HG03457 (cell line): ENCODE data around the gene MYRFL.

Experiments used
- ATAC-seq: cut with Tn5 transposase; IDR thresholded peaks from one replicate; pipeline ENCODE4 v1.9.1; 2021; ENCODE audit warnings: moderate number of reproducible peaks; ENCODE audit not compliant: unreplicated experiment

The MYRFL gene

GRCh38 chr12:69929125-69929524 is 104.1 kb downstream of the MYRFL start:
- ATAC-seq = no peak

GRCh38 chr12:69929531-69929930 is 104.5 kb downstream of the MYRFL start:
- no peak for ATAC-seq

GRCh38 chr12:69931569-69931968 is 106.5 kb downstream of the MYRFL start:
- ATAC-seq = no peak

- no peak for ATAC-seq
These were observed 107.1 kb downstream of the MYRFL start for GRCh38 chr12:69932154-69932553.

GRCh38 chr12:69932676-69933552 is 107.9 kb downstream of the MYRFL start:
- ATAC-seq = no peak

- no peak for ATAC-seq
These were observed 109.0 kb downstream of the MYRFL start for GRCh38 chr12:69934011-69934410.

- no peak for ATAC-seq
These were observed 110.6 kb downstream of the MYRFL start for GRCh38 chr12:69935651-69936100.

GRCh38 chr12:69936214-69936731 is 111.2 kb downstream of the MYRFL start:
- no peak for ATAC-seq

GRCh38 chr12:69936766-69937165 is 111.7 kb downstream of the MYRFL start:
- no peak for ATAC-seq

GRCh38 chr12:69947123-69947522 is 122.1 kb downstream of the MYRFL start:
- no peak for ATAC-seq

GRCh38 chr12:69947897-69948296 is 122.9 kb downstream of the MYRFL start:
- ATAC-seq = no peak

- no peak for ATAC-seq
These were observed 123.8 kb downstream of the MYRFL start for GRCh38 chr12:69948851-69949250.

- no peak for ATAC-seq
These were observed 124.4 kb downstream of the MYRFL start for GRCh38 chr12:69949311-69950002.

GRCh38 chr12:69951108-69951507 is 126.1 kb downstream of the MYRFL start:
- no peak for ATAC-seq

GRCh38 chr12:69952890-69953289 is 127.9 kb downstream of the MYRFL start:
- ATAC-seq = no peak

GRCh38 chr12:69961246-69961645 is 136.2 kb downstream of the MYRFL start:
- no peak for ATAC-seq

GRCh38 chr12:69966409-69966808 is 141.4 kb downstream of the MYRFL start:
- ATAC-seq = no peak

GRCh38 chr12:69966839-69967238 is 141.8 kb downstream of the MYRFL start:
- ATAC-seq = no peak

- no peak for ATAC-seq
These were observed 144.0 kb downstream of the MYRFL start for GRCh38 chr12:69969011-69969410.

- ATAC-seq = no peak
These were observed 147.1 kb downstream of the MYRFL start for GRCh38 chr12:69972136-69972535.

- ATAC-seq = no peak
These were observed 153.0 kb downstream of the MYRFL start for GRCh38 chr12:69978020-69978419.
